ENCODE measurements around the gene HSPG2. TPM values are rescaled to one million over a fixed set of nuclear protein-coding genes. Genes with fewer than 3 reads are reported as not detected.

HSPG2 gene
- total RNA-seq, 1 experiment from 2014 or later, result 70.4 TPM

GRCh38 chr1:21841852-21842466 is 95.2 kb downstream of the HSPG2 start:
- no peaks in the 10 kb centered on the region for H3K27me3 ChIP-seq
- H3K36me3 ChIP-seq, result peaks cover 86% of the 10 kb centered on the region
- DNase-seq, result no peak
- no peak overlapping the region for H3K4me3 ChIP-seq
- H3K9me3 ChIP-seq, result no peaks in the 10 kb centered on the region

- no peaks in the 10 kb centered on the region for H3K27me3 ChIP-seq
- H3K36me3 ChIP-seq, result peaks cover 88% of the 10 kb centered on the region
- no peak overlapping the region for H3K4me3 ChIP-seq
- no peak for DNase-seq
- H3K9me3 ChIP-seq, result no peaks in the 10 kb centered on the region
Measured at GRCh38 chr1:21840981-21841380, 96.1 kb downstream of the HSPG2 start.

- no peaks in the 10 kb centered on the region for H3K9me3 ChIP-seq
- DNase-seq, result no peak
- peaks cover 88% of the 10 kb centered on the region for H3K36me3 ChIP-seq
- no peaks in the 10 kb centered on the region for H3K27me3 ChIP-seq
- no peak overlapping the region for H3K4me3 ChIP-seq
Measured at GRCh38 chr1:21839337-21840037, 97.6 kb downstream of the HSPG2 start.

- no peaks in the 10 kb centered on the region for H3K27me3 ChIP-seq
- H3K36me3 ChIP-seq, result peaks cover 90% of the 10 kb centered on the region
- no peak overlapping the region for H3K4me3 ChIP-seq
- H3K9me3 ChIP-seq, result no peaks in the 10 kb centered on the region
- DNase-seq, result no peak
Measured at GRCh38 chr1:21838359-21839157, 98.6 kb downstream of the HSPG2 start.

DNA sequence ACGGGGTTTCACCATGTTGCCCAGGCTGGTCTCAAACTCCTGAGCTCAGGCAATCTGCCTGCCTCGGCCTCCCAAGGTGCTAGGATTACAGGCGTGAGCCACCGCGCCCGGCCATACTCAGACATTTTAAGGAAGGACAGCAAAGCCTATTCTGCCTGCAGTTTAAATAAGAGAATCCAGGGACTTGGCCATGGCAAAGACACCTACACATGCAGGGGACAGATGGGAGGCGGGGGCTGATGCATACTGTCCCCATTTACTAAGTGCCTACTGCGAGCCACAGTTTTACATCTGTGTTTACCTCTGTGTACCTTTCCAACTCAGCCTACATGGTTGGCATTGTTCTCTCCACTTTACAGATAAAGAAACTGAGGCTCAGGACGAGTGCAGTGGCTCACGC is 99.6 kb downstream of the HSPG2 start:
- H3K27me3 ChIP-seq, result no peaks in the 10 kb centered on the region
- H3K36me3 ChIP-seq, result peaks cover 89% of the 10 kb centered on the region
- DNase-seq, result no peak
- no peaks in the 10 kb centered on the region for H3K9me3 ChIP-seq
- no peak overlapping the region for H3K4me3 ChIP-seq

DNA sequence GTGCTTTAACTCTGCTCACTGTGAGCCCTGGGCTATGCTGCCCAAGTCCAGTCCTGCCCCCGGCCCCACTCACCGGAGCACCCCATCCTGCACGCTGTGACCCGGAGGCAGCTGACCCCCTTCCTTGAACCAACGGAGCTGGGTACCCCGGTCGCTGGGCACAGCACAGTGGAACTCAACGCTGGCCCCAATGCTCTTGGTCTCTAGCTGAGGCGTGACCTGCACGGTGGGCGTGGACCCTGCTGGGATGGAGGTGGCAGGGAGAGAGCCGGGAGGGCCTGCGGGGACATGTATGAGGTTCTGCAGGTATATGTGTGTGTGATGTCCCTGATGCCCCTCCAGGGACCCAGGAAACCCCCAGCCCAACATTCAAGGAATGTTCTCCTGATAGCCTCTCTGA is 100.4 kb downstream of the HSPG2 start:
- no peaks in the 10 kb centered on the region for H3K27me3 ChIP-seq
- H3K36me3 ChIP-seq, result peaks cover 82% of the 10 kb centered on the region
- H3K4me3 ChIP-seq, result no peak overlapping the region
- H3K9me3 ChIP-seq, result no peaks in the 10 kb centered on the region
- DNase-seq, result no peak

DNA sequence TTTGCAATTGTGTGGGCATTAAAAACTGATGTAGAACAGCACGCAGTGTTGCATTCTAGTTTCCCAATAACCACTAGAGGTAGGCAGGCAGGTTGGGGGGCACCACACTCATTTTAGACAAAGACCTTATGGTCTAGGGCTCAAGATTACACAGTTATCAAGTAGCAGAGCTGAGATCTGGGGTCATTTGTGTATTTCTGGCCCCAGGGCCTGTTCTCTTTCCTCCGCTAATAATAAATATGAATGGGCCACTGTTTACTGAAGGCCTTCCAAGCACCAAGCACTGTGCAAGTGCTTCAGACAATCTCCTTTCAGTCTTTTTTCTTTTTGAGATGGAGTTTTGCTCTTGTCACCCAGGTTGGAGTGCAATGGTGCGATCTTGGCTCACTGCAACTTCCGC is 101.1 kb downstream of the HSPG2 start:
- no peaks in the 10 kb centered on the region for H3K27me3 ChIP-seq
- no peaks in the 10 kb centered on the region for H3K9me3 ChIP-seq
- no peak for DNase-seq
- H3K4me3 ChIP-seq, result no peak overlapping the region
- peaks cover 75% of the 10 kb centered on the region for H3K36me3 ChIP-seq

- Histone ChIP-seq H3K27me3 (no peaks in the 10 kb centered on the region), H3K4me3 (no peak overlapping the region), H3K36me3 (peaks cover 78% of the 10 kb centered on the region), H3K9me3 (no peaks in the 10 kb centered on the region)
- no peak for DNase-seq
Measured at GRCh38 chr1:21834666-21835065, 102.4 kb downstream of the HSPG2 start.

DNA sequence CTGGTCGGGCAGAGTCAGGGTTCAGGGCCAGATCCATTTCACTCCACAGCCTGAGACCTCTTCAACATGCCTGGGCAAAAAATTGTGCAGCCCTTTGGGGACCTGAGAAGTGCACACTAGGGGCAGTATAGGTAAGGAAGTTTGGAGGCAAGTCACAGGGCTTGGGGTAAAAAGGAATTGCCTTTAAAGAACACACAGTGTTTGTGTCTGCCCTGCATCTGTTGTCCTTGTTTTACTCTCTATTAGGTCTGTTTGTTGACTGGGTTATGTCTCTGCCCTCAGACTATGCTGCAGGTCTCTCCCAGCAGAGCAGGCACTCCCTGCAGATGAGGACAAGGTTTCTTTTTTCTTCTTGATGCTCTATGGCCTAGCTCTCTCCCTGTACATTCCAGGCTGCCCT is 103.0 kb downstream of the HSPG2 start:
- no peak for DNase-seq
- H3K36me3 ChIP-seq, result peaks cover 78% of the 10 kb centered on the region
- H3K4me3 ChIP-seq, result no peak overlapping the region
- H3K9me3 ChIP-seq, result no peaks in the 10 kb centered on the region
- no peaks in the 10 kb centered on the region for H3K27me3 ChIP-seq

- H3K4me3 ChIP-seq, result no peak overlapping the region
- no peaks in the 10 kb centered on the region for H3K27me3 ChIP-seq
- no peaks in the 10 kb centered on the region for H3K9me3 ChIP-seq
- peaks cover 80% of the 10 kb centered on the region for H3K36me3 ChIP-seq
- no peak for DNase-seq
Measured at GRCh38 chr1:21833392-21833976, 103.6 kb downstream of the HSPG2 start.

GRCh38 chr1:21831454-21831970 is 105.6 kb downstream of the HSPG2 start:
- Histone ChIP-seq H3K36me3 (peaks cover 81% of the 10 kb centered on the region), H3K4me3 (no peak overlapping the region), H3K9me3 (no peaks in the 10 kb centered on the region), H3K27me3 (no peaks in the 10 kb centered on the region)
- DNase-seq, result no peak

DNA sequence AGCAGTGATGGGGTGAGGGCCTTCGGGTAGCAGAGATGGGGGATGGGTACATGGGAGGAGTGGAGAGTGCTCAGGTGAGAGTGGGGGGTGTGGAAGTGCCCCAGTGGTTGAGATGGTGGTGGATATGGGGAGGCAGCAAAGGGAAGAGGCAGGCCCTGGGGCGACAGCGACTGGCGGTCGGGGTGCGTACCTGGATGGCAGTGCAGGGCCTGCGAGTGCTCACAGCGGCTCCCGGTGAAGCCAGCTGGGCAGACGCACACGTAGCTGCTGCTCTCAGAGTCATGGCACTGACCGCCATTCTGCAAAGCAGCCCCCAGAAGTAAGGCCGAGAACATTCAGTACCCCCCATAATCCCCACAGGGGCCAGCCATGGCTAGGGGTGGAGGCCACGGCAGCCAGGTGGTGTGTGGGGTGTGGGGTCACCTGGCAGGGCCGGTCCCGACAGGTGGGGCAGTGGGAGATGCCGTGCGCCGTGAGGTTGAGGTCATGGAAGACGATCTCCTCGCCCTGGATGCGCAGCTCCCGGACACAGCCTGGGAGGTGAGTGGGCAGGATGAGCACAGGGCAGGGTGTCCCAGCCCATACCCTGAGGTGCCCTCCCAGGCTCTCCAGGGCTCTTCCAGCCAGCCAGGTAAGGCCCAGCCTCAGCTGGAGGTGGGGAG is 106.2 kb downstream of the HSPG2 start:
- Histone ChIP-seq H3K9me3 (no peaks in the 10 kb centered on the region), H3K4me3 (no peak overlapping the region), H3K36me3 (peaks cover 81% of the 10 kb centered on the region), H3K27me3 (no peaks in the 10 kb centered on the region)
- no peak for DNase-seq

- Histone ChIP-seq H3K4me3 (no peak overlapping the region), H3K36me3 (peaks cover 81% of the 10 kb centered on the region), H3K27me3 (no peaks in the 10 kb centered on the region), H3K9me3 (no peaks in the 10 kb centered on the region)
- DNase-seq, result no peak
Measured at GRCh38 chr1:21829294-21829693, 107.8 kb downstream of the HSPG2 start.

DNA sequence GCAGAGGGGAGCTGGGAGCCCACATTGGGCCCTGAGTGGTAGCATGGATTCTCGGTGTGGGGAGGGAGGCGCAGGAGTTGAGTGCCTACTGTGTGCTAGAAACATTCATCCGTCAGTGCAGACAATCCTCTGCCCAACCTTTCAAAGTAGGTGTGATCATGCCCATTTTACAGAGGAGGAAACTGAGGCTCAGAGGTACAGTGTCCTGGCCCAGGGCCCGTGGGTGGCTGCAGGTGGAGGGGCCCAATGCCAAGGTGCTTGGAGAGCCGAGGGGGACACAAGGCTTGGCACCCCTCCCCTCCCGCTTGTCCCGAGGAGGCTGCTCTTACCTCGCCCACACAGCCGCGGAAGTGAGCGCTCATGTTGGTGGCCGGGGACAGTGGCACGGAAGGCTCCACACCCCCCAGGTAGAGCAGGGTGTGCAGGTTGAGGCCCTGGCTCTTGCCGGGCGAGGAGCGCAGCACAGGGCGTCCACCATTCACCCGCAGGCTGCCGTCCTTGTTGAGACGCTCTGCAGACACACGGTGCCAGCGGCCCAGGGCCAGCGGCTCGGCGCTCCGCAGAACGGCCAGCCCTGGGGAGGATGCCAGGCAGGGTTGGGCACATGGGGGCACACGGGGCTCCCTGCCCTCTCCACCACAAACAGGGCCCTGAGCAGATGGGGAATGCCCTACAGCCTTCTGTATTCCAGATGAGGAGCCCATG is 108.5 kb downstream of the HSPG2 start:
- no peak for DNase-seq
- Histone ChIP-seq H3K27me3 (no peaks in the 10 kb centered on the region), H3K4me3 (no peak overlapping the region), H3K9me3 (no peaks in the 10 kb centered on the region), H3K36me3 (peaks cover 81% of the 10 kb centered on the region)

GRCh38 chr1:21828075-21828474 is 109.0 kb downstream of the HSPG2 start:
- H3K4me3 ChIP-seq, result no peak overlapping the region
- no peaks in the 10 kb centered on the region for H3K9me3 ChIP-seq
- peaks cover 81% of the 10 kb centered on the region for H3K36me3 ChIP-seq
- H3K27me3 ChIP-seq, result no peaks in the 10 kb centered on the region
- DNase-seq, result no peak

DNA sequence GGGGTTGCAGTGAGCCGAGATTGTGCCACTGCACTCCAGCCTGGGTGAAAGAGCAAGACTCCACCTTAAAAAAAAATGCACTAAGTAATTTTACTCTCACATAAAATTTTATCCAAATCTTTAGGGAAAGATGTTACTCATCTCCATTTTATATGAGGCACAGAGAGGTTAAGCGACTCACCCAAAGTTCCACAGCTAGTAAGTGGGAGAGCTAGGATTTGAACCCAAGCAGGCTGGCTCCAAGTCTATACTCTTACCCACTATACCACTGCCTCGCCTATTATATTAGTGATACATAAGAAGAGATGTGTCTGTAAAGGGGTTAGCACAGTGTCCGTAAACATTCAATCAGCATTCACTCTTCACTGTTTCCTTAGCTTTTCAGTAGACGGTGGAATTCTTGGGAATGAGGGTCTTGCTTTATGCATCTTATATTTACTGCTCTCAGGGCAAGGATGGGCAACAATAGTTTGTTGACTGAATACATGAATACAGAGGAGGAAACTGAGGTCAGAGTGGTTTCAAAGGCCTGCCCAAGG is 109.9 kb downstream of the HSPG2 start:
- H3K36me3 ChIP-seq, result peaks cover 83% of the 10 kb centered on the region
- DNase-seq, result no peak

More for the DNA sequence above, 109.9 kb downstream of the HSPG2 start:
- Histone ChIP-seq H3K27me3 (no peaks in the 10 kb centered on the region), H3K4me3 (no peak overlapping the region), H3K9me3 (no peaks in the 10 kb centered on the region)
